GM21786 (cell line): ENCODE data around the gene CD14.
"Not testable (repeated sequence)": the region's sequence is repeated elsewhere in the genome, so short reads cannot be mapped to it uniquely, and the experiment has no call there.

ENCODE experiments used
- ATAC-seq: cut with Tn5 transposase; IDR thresholded peaks from one replicate; pipeline ENCODE4 v1.9.1; 2021; ENCODE audit not compliant: unreplicated experiment

The CD14 gene

DNA sequence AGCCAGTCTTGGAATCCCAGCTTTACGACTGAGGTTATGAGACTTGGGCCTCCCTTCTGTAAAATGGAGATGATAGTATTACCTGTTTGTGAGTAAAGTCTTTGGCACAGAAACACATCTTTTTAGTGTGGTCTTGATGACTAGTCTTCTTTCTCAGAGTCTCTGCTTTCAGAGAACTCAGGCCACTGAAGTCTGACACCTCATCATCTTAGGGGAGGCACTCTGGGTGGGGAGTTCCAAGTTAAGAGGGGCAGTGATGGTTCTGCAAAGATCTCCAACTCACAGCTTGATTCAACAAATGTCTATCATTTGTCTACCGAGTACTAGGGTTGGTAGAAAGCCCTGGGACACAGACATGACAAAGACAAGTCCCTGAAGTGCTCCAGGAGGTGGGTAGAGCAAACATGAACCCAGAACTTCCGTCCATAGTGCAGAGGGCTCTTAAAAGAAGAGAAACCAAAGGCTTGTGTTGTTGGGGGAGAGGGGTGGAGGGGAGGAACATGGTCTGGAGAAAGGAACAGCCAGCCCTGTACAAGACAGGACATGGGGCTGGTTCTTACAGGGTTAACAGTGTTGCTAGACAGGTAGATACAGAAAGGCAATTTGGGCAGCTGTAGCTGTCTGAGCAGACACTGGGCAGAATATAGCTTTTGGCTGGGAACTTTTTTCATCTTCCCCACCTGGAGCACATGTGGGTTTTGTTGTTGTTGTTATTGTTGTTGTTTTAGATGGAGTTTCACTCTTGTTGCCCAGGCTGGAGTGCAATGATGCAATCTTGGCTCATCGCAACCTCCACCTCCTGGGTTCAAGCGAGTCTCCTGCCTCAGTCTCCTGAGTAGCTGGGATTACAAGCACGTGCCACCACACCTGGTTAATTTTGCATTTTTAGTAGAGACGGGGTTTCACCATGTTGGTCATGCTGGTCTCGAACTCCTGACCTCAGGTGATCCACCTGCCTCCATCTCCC is 2.6 kb upstream of the CD14 start:
- no peak for ATAC-seq

GRCh38 chr5:140634103-140634502 is 1.1 kb upstream of the CD14 start:
- ATAC-seq: no peak

GRCh38 chr5:140633501-140633900 is 526 bp upstream of the CD14 start:
- no peak for ATAC-seq

- ATAC-seq: peak; percentile 45
Measured at GRCh38 chr5:140632366-140633020, 482 bp downstream of the CD14 start.

GRCh38 chr5:140631831-140632365 is 1.1 kb downstream of the CD14 start:
- ATAC-seq: peak; percentile 26

DNA sequence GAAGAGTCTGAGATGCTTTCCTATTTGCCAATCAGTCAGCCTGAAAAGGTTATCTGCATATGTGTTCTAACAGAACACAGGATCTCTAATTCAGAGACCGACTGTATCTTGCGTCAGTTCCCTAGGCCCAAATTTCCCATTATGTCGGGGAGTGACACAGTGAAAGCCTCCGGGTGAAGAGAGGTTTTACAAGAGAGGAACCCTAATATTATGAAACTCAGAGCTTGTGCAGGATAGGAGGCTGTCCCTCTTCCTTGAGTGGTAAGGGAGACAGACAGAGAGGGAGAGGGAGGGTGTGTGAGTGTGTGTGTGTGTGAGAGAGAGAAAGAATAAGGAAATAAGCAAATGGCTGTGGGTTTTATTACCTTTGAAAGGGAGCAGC is 1.9 kb downstream of the CD14 start:
- ATAC-seq: no peak

GRCh38 chr5:140630292-140631035 is 2.5 kb downstream of the CD14 start:
- no peak for ATAC-seq

- no peak for ATAC-seq
Measured at GRCh38 chr5:140628711-140629110, 4.3 kb downstream of the CD14 start.

GRCh38 chr5:140627972-140628371 is 5.0 kb downstream of the CD14 start:
- no peak for ATAC-seq

- ATAC-seq: not testable (repeated sequence)
Measured at GRCh38 chr5:140624886-140625285, 8.1 kb downstream of the CD14 start.

DNA sequence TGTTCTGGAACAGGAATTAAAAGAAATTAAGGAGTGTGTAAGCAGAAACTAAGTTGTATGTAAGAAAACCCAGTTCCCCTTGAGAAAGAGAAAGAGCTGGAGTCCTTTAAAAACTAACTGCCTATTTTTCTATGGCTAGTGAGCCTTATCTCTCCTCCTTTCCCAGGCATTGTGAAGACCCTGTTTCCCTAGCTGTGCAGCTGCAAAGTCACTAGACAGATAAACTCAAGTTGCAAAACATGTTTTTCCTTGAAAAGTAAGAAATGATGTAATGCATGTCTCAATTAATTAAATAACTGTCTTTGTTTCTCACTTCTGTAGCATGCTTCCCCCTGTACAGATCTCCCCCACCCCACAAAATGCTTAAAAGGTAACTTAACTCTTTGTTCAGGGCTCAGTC is 9.9 kb downstream of the CD14 start:
- not testable (repeated sequence) for ATAC-seq

GRCh38 chr5:140622301-140622700 is 10.7 kb downstream of the CD14 start:
- ATAC-seq: no peak

DNA sequence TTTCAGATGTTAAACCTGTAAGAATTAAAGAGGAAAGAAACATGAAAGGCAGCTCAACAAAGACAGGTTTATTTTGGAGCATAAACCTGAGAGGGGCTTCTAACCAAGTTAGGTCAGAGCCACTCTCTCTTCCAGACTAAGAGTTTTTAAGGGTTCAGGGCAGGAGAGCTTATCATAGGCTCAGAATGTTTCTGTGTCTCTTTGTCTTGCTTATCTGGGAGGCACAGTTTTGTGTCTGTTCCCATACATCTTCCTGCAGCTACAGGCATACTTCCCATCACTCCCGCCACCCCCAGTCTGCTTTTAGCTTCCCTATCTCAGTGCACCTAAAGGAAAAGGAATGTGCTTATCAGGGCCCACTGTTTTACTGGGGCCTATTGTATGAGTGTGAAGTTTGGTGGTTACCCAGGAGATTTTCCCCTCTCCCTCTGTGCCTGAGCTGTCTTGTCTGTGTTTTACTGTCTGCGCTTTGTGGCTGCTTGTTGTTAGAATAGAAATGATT is 21.9 kb downstream of the CD14 start:
- no peak for ATAC-seq

GRCh38 chr5:140609126-140609525 is 23.8 kb downstream of the CD14 start:
- ATAC-seq: no peak

DNA sequence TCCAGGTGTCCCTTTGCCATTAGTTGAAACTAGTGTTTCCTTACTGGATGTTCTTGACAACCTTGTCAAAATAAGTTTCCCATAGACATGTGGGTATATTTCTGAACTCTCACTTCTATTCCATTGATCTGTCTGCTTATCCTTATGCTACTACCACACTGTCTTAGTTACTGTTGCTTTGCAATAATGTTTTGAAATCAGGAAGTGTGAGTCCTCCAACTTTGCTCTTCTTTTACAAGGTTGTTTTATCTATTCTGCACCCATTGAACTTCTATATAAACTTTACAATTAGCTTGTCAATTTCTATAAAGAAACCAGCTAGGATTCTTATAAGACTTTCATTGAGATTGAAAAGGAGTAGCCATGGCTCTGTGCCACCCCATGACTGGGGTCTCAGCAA is 24.3 kb downstream of the CD14 start:
- ATAC-seq: no peak

- ATAC-seq: no peak
Measured at GRCh38 chr5:140607031-140607430, 25.9 kb downstream of the CD14 start.

GRCh38 chr5:140605879-140606278 is 27.1 kb downstream of the CD14 start:
- no peak for ATAC-seq

GRCh38 chr5:140603734-140604133 is 29.2 kb downstream of the CD14 start:
- no peak for ATAC-seq

GRCh38 chr5:140603446-140603698 is 29.6 kb downstream of the CD14 start:
- not testable (repeated sequence) for ATAC-seq

DNA sequence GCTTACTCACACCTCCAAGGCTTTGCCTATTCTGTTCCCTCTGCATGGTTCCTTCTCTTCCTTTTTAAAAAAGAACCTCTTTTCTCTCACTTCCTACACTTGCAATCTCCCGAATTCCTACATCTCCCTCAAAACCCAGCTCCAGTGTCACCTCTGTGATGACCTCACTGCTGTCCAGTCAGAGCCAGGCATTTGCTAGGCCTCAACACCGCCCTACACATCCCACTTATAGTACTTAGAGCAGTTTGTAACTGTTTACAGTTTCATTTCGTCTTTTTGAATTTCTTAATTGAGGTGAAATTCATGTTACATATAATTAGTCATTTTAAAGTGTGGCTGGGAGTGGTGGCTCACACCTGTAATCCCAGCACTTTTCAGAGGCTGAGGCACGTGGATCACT is 30.8 kb downstream of the CD14 start:
- ATAC-seq: no peak

DNA sequence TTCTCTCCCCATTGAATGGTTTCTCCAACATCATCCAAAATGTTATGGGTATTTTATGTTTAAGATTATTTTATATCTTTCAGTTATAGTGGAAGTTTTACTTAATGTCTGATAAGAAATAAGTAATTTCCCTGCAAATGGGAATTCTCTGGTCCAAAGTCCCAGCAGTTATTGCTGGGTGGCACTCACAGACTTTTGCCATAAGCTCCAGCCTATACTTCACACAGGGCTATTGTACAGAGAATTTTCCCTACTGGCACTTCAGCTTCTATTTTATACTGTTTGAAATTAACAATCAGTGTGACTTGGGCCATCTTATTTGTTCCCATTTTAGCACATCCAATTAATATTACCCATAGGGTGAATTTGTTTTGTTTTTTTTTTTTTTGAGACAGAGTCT is 32.9 kb downstream of the CD14 start:
- ATAC-seq: no peak
